DOHH2 (cell line): ENCODE data around the gene KRT38.

Source experiments
- EZH2phosphoT487 ChIP-seq: fragments of 200-600 bp; sonication (generic); IDR thresholded peaks from 2 replicates; pipeline ENCODE4 v1.6.1; 2017; ENCODE audit warnings: borderline replicate concordance, mild to moderate bottlenecking, antibody characterized with exemption, low read length, moderate library complexity, mixed read lengths
- TF ChIP-seq, protein P1 (sequence below): fragments of 200-600 bp; sonication (generic); IDR thresholded peaks from one replicate; pipeline ENCODE4 v1.5.1; 2014; ENCODE audit warnings: antibody characterized with exemption, mild to moderate bottlenecking, low read depth, low read length; ENCODE audit not compliant: poor library complexity, severe bottlenecking

DNA sequence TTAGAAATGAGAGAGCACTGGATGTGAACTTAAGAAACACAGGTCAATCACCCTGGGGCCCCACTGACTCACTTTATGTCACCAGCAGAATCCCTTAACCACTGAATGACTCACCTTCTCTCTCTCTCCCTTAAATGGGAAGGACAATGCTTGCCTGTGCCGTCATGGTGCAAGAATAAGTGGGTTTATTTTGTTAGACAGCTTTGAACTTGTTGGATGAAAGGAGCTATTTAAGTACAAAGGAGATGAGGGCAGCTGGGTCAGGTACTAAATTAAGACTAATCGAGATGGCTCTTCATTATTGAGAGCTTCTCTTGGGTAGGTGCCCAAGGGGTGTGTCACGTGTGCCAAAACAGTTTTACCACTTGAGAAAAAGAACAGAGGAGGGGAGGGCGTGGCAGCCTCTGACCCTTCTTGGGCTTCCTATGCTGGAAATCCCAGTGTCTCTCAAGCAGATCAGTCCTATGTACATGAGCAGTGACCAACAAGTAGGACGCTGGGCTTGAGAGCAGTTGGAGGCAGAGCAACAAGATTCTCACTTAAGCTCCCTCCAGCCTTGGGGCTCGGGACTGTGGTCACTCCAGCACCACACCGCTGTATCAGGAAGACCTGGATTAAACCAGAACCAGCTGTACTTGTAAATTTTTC lies 36.6 kb downstream of the KRT38 start:
- TF ChIP-seq, protein P1, sequence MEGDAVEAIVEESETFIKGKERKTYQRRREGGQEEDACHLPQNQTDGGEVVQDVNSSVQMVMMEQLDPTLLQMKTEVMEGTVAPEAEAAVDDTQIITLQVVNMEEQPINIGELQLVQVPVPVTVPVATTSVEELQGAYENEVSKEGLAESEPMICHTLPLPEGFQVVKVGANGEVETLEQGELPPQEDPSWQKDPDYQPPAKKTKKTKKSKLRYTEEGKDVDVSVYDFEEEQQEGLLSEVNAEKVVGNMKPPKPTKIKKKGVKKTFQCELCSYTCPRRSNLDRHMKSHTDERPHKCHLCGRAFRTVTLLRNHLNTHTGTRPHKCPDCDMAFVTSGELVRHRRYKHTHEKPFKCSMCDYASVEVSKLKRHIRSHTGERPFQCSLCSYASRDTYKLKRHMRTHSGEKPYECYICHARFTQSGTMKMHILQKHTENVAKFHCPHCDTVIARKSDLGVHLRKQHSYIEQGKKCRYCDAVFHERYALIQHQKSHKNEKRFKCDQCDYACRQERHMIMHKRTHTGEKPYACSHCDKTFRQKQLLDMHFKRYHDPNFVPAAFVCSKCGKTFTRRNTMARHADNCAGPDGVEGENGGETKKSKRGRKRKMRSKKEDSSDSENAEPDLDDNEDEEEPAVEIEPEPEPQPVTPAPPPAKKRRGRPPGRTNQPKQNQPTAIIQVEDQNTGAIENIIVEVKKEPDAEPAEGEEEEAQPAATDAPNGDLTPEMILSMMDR = no peak
- TF ChIP-seq EZH2phosphoT487 = no peak
